GM10248 (cell line): Measurements from ENCODE around the gene PACSIN1.

ENCODE experiments used
- CTCF ChIA-PET: fragments of 300-600 bp; sonication (Branson Sonifier 250); formaldehyde crosslinking; extraction: SDS; loops from one replicate; lab custom pipeline; 2021; ENCODE audit warnings: antibody characterized with exemption; lab: Yijun Ruan, JAX
- POLR2A ChIA-PET: fragments of 350-650 bp; sonication (Branson Sonifier 250); formaldehyde crosslinking; extraction: SDS; loops from one replicate; lab custom pipeline; 2020; ENCODE audit warnings: antibody characterized with exemption; lab: Yijun Ruan, JAX
- DNase-seq: peaks from one replicate; pipeline ENCODE4 v3.0.0; 2012; ENCODE audit errors: extremely low spot score
- TF ChIP-seq, protein P1 (sequence below): IDR thresholded peaks from 2 replicates; pipeline ENCODE4 v1.5.1; 2012; ENCODE audit warnings: mild to moderate bottlenecking, low read depth; ENCODE audit errors: extremely low read depth, missing control alignments, control extremely low read depth

PACSIN1 gene

DNA sequence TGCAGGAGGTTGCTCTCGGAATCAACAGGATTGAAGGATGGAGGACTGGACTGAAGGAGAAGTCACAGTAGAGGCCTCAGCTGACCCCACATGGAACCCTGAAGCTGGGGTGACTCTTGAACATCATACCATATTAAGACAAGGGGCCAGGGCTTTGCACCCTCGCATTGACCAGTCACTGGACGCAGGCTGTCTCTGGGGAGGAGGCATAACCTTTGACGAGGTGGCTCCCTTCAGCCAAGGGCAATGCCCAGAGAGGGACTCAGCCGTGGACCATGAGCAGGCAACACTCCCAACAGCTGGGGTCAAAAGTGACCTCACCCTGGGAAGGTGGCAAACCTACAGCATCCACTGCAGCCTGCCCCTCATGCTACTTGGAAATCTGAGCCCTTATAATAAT is 21.7 kb downstream of the PACSIN1 start:
- TF ChIP-seq, protein P1, sequence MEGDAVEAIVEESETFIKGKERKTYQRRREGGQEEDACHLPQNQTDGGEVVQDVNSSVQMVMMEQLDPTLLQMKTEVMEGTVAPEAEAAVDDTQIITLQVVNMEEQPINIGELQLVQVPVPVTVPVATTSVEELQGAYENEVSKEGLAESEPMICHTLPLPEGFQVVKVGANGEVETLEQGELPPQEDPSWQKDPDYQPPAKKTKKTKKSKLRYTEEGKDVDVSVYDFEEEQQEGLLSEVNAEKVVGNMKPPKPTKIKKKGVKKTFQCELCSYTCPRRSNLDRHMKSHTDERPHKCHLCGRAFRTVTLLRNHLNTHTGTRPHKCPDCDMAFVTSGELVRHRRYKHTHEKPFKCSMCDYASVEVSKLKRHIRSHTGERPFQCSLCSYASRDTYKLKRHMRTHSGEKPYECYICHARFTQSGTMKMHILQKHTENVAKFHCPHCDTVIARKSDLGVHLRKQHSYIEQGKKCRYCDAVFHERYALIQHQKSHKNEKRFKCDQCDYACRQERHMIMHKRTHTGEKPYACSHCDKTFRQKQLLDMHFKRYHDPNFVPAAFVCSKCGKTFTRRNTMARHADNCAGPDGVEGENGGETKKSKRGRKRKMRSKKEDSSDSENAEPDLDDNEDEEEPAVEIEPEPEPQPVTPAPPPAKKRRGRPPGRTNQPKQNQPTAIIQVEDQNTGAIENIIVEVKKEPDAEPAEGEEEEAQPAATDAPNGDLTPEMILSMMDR: no peak
- CTCF ChIA-PET: no interaction called here
- POLR2A ChIA-PET: no interaction called here
- no peak for DNase-seq

DNA sequence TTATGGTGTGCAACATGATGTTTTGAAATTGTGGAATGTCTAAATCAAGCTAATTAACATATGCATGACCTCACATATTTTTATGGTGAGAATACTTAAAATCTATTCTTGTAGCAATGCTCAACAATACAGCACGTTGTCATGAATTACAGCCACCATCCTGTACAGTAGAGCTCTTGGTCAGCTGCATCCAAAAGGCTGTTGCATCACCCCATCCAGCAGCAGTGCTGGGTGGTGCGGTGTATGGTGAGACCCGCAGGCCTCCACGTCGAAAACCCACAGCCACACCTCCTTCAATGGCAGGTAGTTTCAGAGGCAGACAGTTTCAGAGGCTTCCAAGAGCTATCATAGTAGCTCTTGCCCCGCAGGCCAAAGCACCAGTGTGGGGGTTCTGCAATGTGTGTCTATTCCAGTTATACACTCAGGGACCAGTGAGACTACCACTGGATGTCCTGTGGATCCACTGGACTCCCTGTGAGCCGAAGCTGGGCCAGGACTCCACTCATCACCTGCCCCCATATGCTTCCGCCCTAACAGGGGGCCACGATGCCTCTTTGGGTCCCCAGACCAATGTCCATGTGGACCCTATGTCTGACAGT is 23.4 kb downstream of the PACSIN1 start:
- DNase-seq: no peak
- ChIA-PET CTCF (interaction anchor here (1.0 to 1.4 kb wide), 2 partner anchors 7 to 29 kb away, joined by 4 read pairs; no protein-coding TSS in a partner anchor), POLR2A (no interaction called here)
- TF ChIP-seq, protein P1: no peak

DNA sequence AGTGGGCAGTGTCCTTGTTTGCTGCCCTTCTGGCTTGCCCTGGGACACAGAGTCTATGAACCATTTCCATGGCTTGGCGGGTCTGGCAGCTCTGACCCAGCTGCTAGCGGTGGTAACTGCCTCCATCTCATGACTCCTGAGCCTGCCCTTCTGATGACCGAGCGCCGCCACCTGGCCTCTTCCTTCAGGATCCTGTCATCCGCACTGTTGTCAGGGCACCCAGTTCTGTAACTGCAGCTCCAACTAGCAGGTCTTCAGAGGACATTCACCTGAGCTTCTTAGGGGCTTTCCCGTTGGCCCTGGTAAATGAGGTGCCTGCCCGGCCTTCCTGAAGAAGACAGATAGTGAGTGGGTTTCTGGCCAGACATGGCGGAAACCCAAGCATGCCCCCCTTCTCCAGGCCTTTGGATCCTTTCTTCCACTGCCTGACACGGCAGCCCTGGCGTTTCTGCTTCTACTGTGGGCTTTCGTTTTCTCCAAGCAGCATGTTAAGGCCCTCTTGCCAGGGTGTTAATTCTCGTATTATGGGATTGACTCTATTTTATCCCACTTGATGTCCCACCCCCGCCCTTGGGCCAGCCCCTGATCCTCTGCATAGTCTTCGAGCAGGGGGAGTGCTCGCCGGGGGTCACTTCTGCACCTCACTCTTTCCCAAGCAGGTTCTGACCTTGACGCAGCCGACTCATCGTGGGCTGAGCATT is 24.7 kb downstream of the PACSIN1 start:
- TF ChIP-seq, protein P1: no peak
- ChIA-PET POLR2A (no interaction called here), CTCF (interaction anchor here (0.8 kb wide), 1 partner anchor 16 kb away, joined by 3 read pairs; no protein-coding TSS in a partner anchor)
- DNase-seq: no peak

DNA sequence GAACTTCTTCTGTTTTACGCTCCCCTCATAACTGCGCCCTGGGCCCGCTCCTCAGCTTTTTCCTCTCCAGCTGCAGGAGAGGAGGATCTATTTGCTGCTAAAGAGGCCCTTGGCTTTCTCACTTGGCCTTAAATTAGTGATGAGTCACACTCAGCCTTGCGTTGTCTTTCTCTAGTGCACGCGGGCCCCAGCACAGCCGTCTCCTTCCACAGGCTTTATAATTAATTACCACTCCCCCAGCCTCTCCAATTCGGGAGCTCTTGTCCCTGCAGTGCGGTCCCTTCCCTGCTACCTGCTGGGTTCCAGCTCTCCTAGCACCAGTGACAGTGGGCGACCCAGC is 25.2 kb downstream of the PACSIN1 start:
- ChIA-PET POLR2A (no interaction called here), CTCF (no interaction called here)
- TF ChIP-seq, protein P1: no peak

DNA sequence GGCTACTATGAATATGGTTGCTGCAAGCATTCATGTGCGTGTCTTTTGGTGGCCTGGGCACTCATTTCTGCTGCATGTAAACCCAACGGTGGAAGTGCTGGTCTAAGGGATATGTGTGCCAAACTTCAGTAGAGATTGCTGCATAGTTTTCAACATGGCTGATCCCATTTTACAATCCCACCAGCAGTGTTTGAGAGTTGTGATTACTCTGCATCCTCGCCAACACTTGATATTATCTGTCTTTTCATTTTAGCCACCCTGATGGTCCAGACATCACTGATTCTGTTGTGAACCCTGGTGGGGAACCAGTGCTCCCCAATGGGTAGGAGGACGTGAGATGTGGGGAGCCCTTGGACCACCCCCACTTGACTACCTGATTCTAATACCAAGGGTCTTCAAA is 27.5 kb downstream of the PACSIN1 start:
- no peak for DNase-seq
- ChIA-PET CTCF (interaction anchor here (1.1 kb wide), 1 partner anchor 36 kb away, joined by 4 read pairs; no protein-coding TSS in a partner anchor), POLR2A (no interaction called here)
- TF ChIP-seq, protein P1: no peak

More for the DNA sequence above, 25.2 kb downstream of the PACSIN1 start:
- DNase-seq: no peak

DNA sequence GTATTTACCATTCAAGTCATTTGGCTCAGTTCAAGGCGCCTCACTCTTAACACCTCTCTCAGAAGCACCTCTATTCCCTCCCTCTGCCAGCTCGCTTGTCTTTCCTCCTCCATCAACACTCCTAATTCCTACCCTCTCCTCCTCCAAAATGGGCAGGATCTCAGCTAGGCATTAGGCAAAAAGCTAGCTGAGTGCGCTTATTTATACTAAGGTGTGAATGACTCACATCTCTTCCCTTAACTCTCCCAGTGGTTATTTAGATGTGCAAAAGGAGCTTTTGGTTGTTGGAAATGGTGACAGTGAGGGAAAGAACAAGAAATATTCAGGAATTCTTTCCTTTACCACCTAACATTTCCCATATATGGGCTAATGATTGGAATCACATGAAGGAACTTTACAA is 29.1 kb downstream of the PACSIN1 start:
- POLR2A ChIA-PET: no interaction called here
- TF ChIP-seq, protein P1: no peak
- DNase-seq: no peak
- CTCF ChIA-PET: no interaction called here
